Lung (tissue), 12 donors: ENCODE results near the gene ANKZF1. TPM values are rescaled to one million over a fixed set of nuclear protein-coding genes. Genes with fewer than 3 reads are reported as not detected.

ENCODE experiments used
- ATAC-seq: fragments of 200-7000 bp; cut with Tn5 transposase; one replicate; pipeline ENCODE4 v1.9.1; 2020; ENCODE audit warnings: moderate number of reproducible peaks; ENCODE audit not compliant: insufficient read depth, low FRiP score
- DNase-seq, 3 donors: peaks; one replicate each; pipeline ENCODE4 v3.0.0-alpha.2; 2013 to 2017
- H3K27ac ChIP-seq, 2 donors: one replicate each; pipeline ENCODE4 v1.5.1; 2013; ENCODE audit warnings: mild to moderate bottlenecking in 2 of 2, moderate library complexity in 2 of 2, control low read depth in 1 of 2, inconsistent platforms in 1 of 2, low read depth in 1 of 2, low read length in 1 of 2
- H3K27me3 ChIP-seq, 3 donors: one replicate each; pipeline ENCODE4 v1.5.1; 2013; ENCODE audit warnings: low read length in 2 of 3; ENCODE audit not compliant: control insufficient read depth in 3 of 3, insufficient read depth in 3 of 3
- H3K36me3 ChIP-seq, 4 donors: one replicate each; pipeline ENCODE4 v1.5.1; 2013; ENCODE audit warnings: low read length in 4 of 4, mild to moderate bottlenecking in 1 of 4, moderate library complexity in 1 of 4; ENCODE audit not compliant: control insufficient read depth in 4 of 4, insufficient read depth in 4 of 4
- H3K4me1 ChIP-seq, 5 donors: one replicate each; pipeline ENCODE4 v1.5.1; 2013; ENCODE audit warnings: low read length in 5 of 5, mild to moderate bottlenecking in 2 of 5, moderate library complexity in 1 of 5; ENCODE audit not compliant: control insufficient read depth in 5 of 5, insufficient read depth in 5 of 5
- H3K4me3 ChIP-seq: one replicate; pipeline ENCODE4 v1.5.1; 2013; ENCODE audit warnings: mild to moderate bottlenecking, control low read depth, moderate library complexity
- H3K9ac ChIP-seq, 2 donors: one replicate each; pipeline ENCODE4 v1.5.1; 2013; ENCODE audit warnings: low read length in 2 of 2, control low read depth in 1 of 2; ENCODE audit not compliant: insufficient read depth in 1 of 2
- H3K9me3 ChIP-seq, 4 donors: one replicate each; pipeline ENCODE4 v1.5.1; 2013; ENCODE audit warnings: low read length in 3 of 4, mild to moderate bottlenecking in 1 of 4, moderate library complexity in 1 of 4; ENCODE audit not compliant: control insufficient read depth in 4 of 4, insufficient read depth in 3 of 4
- WGBS, 2 donors: extraction: QIAGEN DNeasy Blood & Tissue Kit; methylation state at CpG; one replicate each; pipeline ENCODE4 v1.1.7; 2013; 5-methylcytosine and 5-hydroxymethylcytosine counted together
- polyA plus RNA-seq, 2 donors: library from polyadenylated mRNA; stranded (reverse); fragments of 200-250 nt; gene quantifications; one replicate each; pipeline ENCODE4 v1.2.1, GENCODE V29; 2013
- total RNA-seq, 2 donors: library from RNA; depleted of rRNA in 1 of 2; stranded (reverse); fragments of >200 nt in 1 of 2; gene quantifications; one replicate each; pipeline ENCODE4 v1.2.1, GENCODE V29; 2014 to 2021
- TF ChIP-seq, protein P1 (sequence below): IDR thresholded peaks from 2 replicates; pipeline ENCODE4 v1.5.1; 2012; ENCODE audit warnings: mild to moderate bottlenecking; ENCODE audit errors: control extremely low read depth, extremely low read depth
- donor health status: control.
- donor health status: control.
- donor health status: Bipolar disorder and iron deficiency.
- donor health status: healthy.
- donor health status: DM: yes; HTN: yes; CAD: no.

ANKZF1 gene
- total and polyA plus RNA-seq, 4 donors = 22.3 to 101 (median 34.2) TPM

- TF ChIP-seq, protein P1, sequence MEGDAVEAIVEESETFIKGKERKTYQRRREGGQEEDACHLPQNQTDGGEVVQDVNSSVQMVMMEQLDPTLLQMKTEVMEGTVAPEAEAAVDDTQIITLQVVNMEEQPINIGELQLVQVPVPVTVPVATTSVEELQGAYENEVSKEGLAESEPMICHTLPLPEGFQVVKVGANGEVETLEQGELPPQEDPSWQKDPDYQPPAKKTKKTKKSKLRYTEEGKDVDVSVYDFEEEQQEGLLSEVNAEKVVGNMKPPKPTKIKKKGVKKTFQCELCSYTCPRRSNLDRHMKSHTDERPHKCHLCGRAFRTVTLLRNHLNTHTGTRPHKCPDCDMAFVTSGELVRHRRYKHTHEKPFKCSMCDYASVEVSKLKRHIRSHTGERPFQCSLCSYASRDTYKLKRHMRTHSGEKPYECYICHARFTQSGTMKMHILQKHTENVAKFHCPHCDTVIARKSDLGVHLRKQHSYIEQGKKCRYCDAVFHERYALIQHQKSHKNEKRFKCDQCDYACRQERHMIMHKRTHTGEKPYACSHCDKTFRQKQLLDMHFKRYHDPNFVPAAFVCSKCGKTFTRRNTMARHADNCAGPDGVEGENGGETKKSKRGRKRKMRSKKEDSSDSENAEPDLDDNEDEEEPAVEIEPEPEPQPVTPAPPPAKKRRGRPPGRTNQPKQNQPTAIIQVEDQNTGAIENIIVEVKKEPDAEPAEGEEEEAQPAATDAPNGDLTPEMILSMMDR = no peak
- no peak overlapping the region for H3K4me3 ChIP-seq
- peaks cover 5 to 36% (median 26%) of the 10 kb centered on the region in 4 donors for H3K36me3 ChIP-seq
- peaks cover 8 to 20% (median 10%) of the 10 kb centered on the region in 5 donors for H3K4me1 ChIP-seq
- no peaks in the 10 kb centered on the region for H3K27me3 ChIP-seq
- H3K9me3 ChIP-seq = no peaks in the 10 kb centered on the region
- no peak for ATAC-seq
- DNase-seq = no peak
- no peak overlapping the region for H3K9ac ChIP-seq
- 93 to 95% methylated on average over 4 of the region's 4 CpGs for WGBS, 2 donors
- no peak overlapping the region for H3K27ac ChIP-seq
Measured at GRCh38 chr2:219280651-219281050, 51.0 kb downstream of the ANKZF1 start.

GRCh38 chr2:219281588-219281987 lies 52.0 kb downstream of the ANKZF1 start:
- Histone ChIP-seq H3K27ac (no peak overlapping the region), H3K4me3 (no peak overlapping the region), H3K4me1 (peaks cover 8 to 20% (median 10%) of the 10 kb centered on the region in 5 donors), H3K9me3 (no peaks in the 10 kb centered on the region), H3K36me3 (peaks cover 5 to 41% (median 26%) of the 10 kb centered on the region in 4 donors), H3K9ac (no peak overlapping the region), H3K27me3 (no peaks in the 10 kb centered on the region)
- TF ChIP-seq, protein P1 = no peak
- no peak for ATAC-seq
- WGBS, 2 donors = 89 to 92% methylated on average over 8 of the region's 8 CpGs
- DNase-seq = no peak

GRCh38 chr2:219282375-219282774 lies 52.8 kb downstream of the ANKZF1 start:
- no peak for ATAC-seq
- TF ChIP-seq, protein P1 = no peak
- Histone ChIP-seq H3K36me3 (peaks cover 5 to 41% (median 26%) of the 10 kb centered on the region in 4 donors), H3K4me1 (peaks cover 8 to 20% (median 10%) of the 10 kb centered on the region in 5 donors), H3K9ac (no peak overlapping the region), H3K27me3 (no peaks in the 10 kb centered on the region), H3K4me3 (no peak overlapping the region), H3K9me3 (no peaks in the 10 kb centered on the region), H3K27ac (no peak overlapping the region)
- DNase-seq = no peak
- 91 to 92% methylated on average over 5 of the region's 5 CpGs for WGBS, 2 donors

- DNase-seq (no peak), ATAC-seq (no peak)
- H3K9me3 ChIP-seq = no peaks in the 10 kb centered on the region
- no peaks in the 10 kb centered on the region for H3K27me3 ChIP-seq
- no peak overlapping the region for H3K9ac ChIP-seq
- peaks cover 5 to 41% (median 26%) of the 10 kb centered on the region in 4 donors for H3K36me3 ChIP-seq
- TF ChIP-seq, protein P1 = no peak
- no peak overlapping the region for H3K27ac ChIP-seq
- H3K4me3 ChIP-seq = no peak overlapping the region
- peaks cover 4 to 16% (median 7%) of the 10 kb centered on the region in 5 donors for H3K4me1 ChIP-seq
- WGBS, 2 donors = 92 to 94% methylated on average over 17 of the region's 17 CpGs
Measured at GRCh38 chr2:219282943-219283581, 53.5 kb downstream of the ANKZF1 start.
